ENCODE results near the gene DBT.

DNA sequence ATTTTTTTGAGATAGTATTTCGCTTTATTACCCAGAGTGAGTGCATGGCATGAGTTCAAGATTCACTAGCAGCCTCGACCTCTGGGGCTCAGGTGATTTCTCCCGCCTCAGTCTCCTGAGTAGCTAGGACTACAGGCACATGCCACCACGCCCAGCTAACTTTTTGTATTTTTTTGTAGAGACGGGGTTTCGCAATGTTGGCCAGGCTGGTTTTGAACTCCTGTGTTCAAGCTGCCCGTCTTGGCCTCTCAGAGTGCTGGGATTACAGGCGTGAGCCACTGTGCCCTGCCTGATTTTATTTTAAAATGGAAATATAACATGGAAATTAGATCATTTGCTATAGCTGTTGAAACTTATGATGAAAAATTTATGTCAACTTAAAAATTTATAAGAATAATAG is 46.5 kb upstream of the DBT start:
- TF ChIP-seq SMC3 (conservative IDR thresholded peaks at IDR 0.05; ENCODE audit: poor library complexity): no peak
- TF ChIP-seq, protein P1, sequence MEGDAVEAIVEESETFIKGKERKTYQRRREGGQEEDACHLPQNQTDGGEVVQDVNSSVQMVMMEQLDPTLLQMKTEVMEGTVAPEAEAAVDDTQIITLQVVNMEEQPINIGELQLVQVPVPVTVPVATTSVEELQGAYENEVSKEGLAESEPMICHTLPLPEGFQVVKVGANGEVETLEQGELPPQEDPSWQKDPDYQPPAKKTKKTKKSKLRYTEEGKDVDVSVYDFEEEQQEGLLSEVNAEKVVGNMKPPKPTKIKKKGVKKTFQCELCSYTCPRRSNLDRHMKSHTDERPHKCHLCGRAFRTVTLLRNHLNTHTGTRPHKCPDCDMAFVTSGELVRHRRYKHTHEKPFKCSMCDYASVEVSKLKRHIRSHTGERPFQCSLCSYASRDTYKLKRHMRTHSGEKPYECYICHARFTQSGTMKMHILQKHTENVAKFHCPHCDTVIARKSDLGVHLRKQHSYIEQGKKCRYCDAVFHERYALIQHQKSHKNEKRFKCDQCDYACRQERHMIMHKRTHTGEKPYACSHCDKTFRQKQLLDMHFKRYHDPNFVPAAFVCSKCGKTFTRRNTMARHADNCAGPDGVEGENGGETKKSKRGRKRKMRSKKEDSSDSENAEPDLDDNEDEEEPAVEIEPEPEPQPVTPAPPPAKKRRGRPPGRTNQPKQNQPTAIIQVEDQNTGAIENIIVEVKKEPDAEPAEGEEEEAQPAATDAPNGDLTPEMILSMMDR (IDR thresholded peaks at IDR 0.05; ENCODE audit: poor library complexity, severe bottlenecking): no peak
- TF ChIP-seq TAF1 (IDR thresholded peaks at IDR 0.05; ENCODE audit: low read depth): no peak
- no peak for TF ChIP-seq RAD21 (conservative IDR thresholded peaks at IDR 0.05)
- no peak for TF ChIP-seq EP300 (conservative IDR thresholded peaks at IDR 0.05; ENCODE audit: poor library complexity, severe bottlenecking)
- TF ChIP-seq, protein P2, sequence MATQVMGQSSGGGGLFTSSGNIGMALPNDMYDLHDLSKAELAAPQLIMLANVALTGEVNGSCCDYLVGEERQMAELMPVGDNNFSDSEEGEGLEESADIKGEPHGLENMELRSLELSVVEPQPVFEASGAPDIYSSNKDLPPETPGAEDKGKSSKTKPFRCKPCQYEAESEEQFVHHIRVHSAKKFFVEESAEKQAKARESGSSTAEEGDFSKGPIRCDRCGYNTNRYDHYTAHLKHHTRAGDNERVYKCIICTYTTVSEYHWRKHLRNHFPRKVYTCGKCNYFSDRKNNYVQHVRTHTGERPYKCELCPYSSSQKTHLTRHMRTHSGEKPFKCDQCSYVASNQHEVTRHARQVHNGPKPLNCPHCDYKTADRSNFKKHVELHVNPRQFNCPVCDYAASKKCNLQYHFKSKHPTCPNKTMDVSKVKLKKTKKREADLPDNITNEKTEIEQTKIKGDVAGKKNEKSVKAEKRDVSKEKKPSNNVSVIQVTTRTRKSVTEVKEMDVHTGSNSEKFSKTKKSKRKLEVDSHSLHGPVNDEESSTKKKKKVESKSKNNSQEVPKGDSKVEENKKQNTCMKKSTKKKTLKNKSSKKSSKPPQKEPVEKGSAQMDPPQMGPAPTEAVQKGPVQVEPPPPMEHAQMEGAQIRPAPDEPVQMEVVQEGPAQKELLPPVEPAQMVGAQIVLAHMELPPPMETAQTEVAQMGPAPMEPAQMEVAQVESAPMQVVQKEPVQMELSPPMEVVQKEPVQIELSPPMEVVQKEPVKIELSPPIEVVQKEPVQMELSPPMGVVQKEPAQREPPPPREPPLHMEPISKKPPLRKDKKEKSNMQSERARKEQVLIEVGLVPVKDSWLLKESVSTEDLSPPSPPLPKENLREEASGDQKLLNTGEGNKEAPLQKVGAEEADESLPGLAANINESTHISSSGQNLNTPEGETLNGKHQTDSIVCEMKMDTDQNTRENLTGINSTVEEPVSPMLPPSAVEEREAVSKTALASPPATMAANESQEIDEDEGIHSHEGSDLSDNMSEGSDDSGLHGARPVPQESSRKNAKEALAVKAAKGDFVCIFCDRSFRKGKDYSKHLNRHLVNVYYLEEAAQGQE (IDR thresholded peaks at IDR 0.05; ENCODE audit: borderline replicate concordance): no peak
- TF ChIP-seq POLR2AphosphoS5 (IDR thresholded peaks at IDR 0.05): no peak
- no peak for TF ChIP-seq EZH2 (IDR thresholded peaks at IDR 0.05; ENCODE audit: borderline replicate concordance, insufficient read depth, low read length, poor library complexity, severe bottlenecking)
- TF ChIP-seq MXI1 (conservative IDR thresholded peaks at IDR 0.05; ENCODE audit: poor library complexity, severe bottlenecking): no peak
